GM12878 (cell line): ENCODE data around the gene TRAP1. TPM values are rescaled to one million over a fixed set of nuclear protein-coding genes. Genes with fewer than 3 reads are reported as not detected.

ENCODE experiments used
- ATAC-seq: fragments of 200-7000 bp; cut with Tn5 transposase; 3 replicates; pipeline ENCODE4 v1.9.1; 2020; ENCODE audit warnings: mild to moderate bottlenecking, moderate library complexity
- BruUV-seq: library from RNA; stranded (reverse); fragments of 400-500 nt; replicated peaks from 2 replicates; lab custom pipeline; 2021; lab: Mats Ljungman, UMichigan
- CTCF ChIA-PET: fragments of 300-600 bp; sonication (Branson Sonifier 250); formaldehyde crosslinking; extraction: SDS; loops from one replicate; lab custom pipeline; 2021; ENCODE audit warnings: inconsistent platforms; lab: Yijun Ruan, JAX
- POLR2A ChIA-PET: fragments of 350-600 bp; formaldehyde crosslinking; extraction: SDS; loops from one replicate; lab custom pipeline; 2021; ENCODE audit warnings: inconsistent platforms; lab: Charles Lee
- RAD21 ChIA-PET: fragments of 300-600 bp; sonication (Branson Sonifier 250); formaldehyde crosslinking; loops from one replicate; lab custom pipeline; 2023; ENCODE audit warnings: antibody characterized with exemption; ENCODE audit not compliant: unreplicated experiment; lab: Charles Lee
- SMC1A ChIA-PET: fragments of 300-600 bp; sonication (Branson Sonifier 250); formaldehyde crosslinking; loops from one replicate; lab custom pipeline; 2023; ENCODE audit not compliant: unreplicated experiment, uncharacterized antibody; lab: Charles Lee
- DNase-seq: peaks from one replicate; pipeline ENCODE4 v3.0.0-alpha.2; 2011; ENCODE audit warnings: low read depth, low spot score
- FAIRE-seq: peaks from 3 replicates; lab custom pipeline; 2011; peaks lifted over from hg19 to GRCh38; lab: Jason Lieb, UNC
- H2AFZ ChIP-seq: 2 replicates; pipeline ENCODE4 v1.6.0; 2011; ENCODE audit warnings: low read depth, low read length, control low read depth; ENCODE audit not compliant: control insufficient read depth
- H3K27ac ChIP-seq: 2 replicates; pipeline ENCODE4 v1.5.1; 2011; ENCODE audit warnings: control low read depth; ENCODE audit not compliant: control insufficient read depth, insufficient read depth
- H3K27me3 ChIP-seq, 2 experiments: replicated peaks in 1 of 2; 2 replicates each; pipeline versions ENCODE4 v1.6.0 to v1.6.1; 2011; ENCODE audit warnings: low read length in 1 of 2; ENCODE audit not compliant: control insufficient read depth in 2 of 2, insufficient read depth in 2 of 2
- H3K36me3 ChIP-seq, 2 experiments: 2 replicates each; pipeline ENCODE4 v1.5.1; 2011; ENCODE audit warnings: low read length in 1 of 2; ENCODE audit not compliant: control insufficient read depth in 2 of 2, insufficient read depth in 2 of 2
- H3K4me1 ChIP-seq: 2 replicates; pipeline ENCODE4 v1.6.1; 2011; ENCODE audit warnings: mild to moderate bottlenecking, low read length, moderate library complexity, mixed read lengths; ENCODE audit not compliant: control insufficient read depth, insufficient read depth
- H3K4me2 ChIP-seq: 2 replicates; pipeline ENCODE4 v1.6.0; 2011; ENCODE audit warnings: control low read depth; ENCODE audit not compliant: control insufficient read depth, insufficient read depth
- H3K4me3 ChIP-seq: fragments of 200-600 bp; sonication (generic); 2 replicates; pipeline ENCODE4 v1.5.1; 2016
- H3K79me2 ChIP-seq: 2 replicates; pipeline ENCODE4 v1.6.0; 2011; ENCODE audit warnings: low read length; ENCODE audit not compliant: control insufficient read depth, insufficient read depth
- H3K9ac ChIP-seq: 2 replicates; pipeline ENCODE4 v1.8.0; 2011; ENCODE audit warnings: low read length, control low read depth, mixed read lengths; ENCODE audit not compliant: control insufficient read depth, insufficient read depth
- H3K9me3 ChIP-seq: replicated peaks from 3 replicates; pipeline ENCODE4 v1.5.1; 2011; ENCODE audit warnings: mild to moderate bottlenecking, low read length; ENCODE audit not compliant: control insufficient read depth, insufficient read depth
- H4K20me1 ChIP-seq: 2 replicates; pipeline ENCODE4 v1.6.0; 2011; ENCODE audit not compliant: control insufficient read depth, insufficient read depth
- BHLHE40 ChIP-seq, 2 experiments: fragments of 450-650 bp in 1 of 2; IDR thresholded peaks; 2 replicates each; pipeline ENCODE4 v1.6.1; 2011 to 2017; ENCODE audit warnings: low read depth in 2 of 2, borderline replicate concordance in 1 of 2, improper control_type of control experiment in 1 of 2, low read length in 1 of 2, mild to moderate bottlenecking in 1 of 2
- KAT2A ChIP-seq: conservative IDR thresholded peaks from 2 replicates; pipeline ENCODE4 v1.6.1; 2011; ENCODE audit warnings: low read depth, low read length; ENCODE audit not compliant: control insufficient read depth
- KDM1A ChIP-seq: fragments of 200-600 bp; sonication (generic); IDR thresholded peaks from 2 replicates; pipeline ENCODE4 v1.6.1; 2016; ENCODE audit warnings: borderline replicate concordance
- RUNX3 ChIP-seq: IDR thresholded peaks from 2 replicates; pipeline ENCODE4 v1.6.1; 2012; ENCODE audit warnings: low read length, inconsistent platforms
- ZBED1 ChIP-seq: IDR thresholded peaks from 2 replicates; pipeline ENCODE4 v1.6.1; 2016; ENCODE audit warnings: borderline replicate concordance
- ZNF384 ChIP-seq: IDR thresholded peaks from 2 replicates; pipeline ENCODE4 v1.6.1; 2012; ENCODE audit warnings: low read depth, mild to moderate bottlenecking, low read length, improper control_type of control experiment, borderline replicate concordance
- WGBS: methylation state at CpG from one replicate; pipeline ENCODE4 v1.1.6; 2016; ENCODE audit warnings: low lambda C conversion rate; ENCODE audit not compliant: insufficient replicate concordance, insufficient coverage; ENCODE audit errors: missing lambda C conversion rate; 5-methylcytosine and 5-hydroxymethylcytosine counted together
- in situ Hi-C: fragments of 300-500 bp; cut with MboI; formaldehyde crosslinking; loops from 9 replicates; pipeline ENCODE4 v1.14.3; 2018; ENCODE audit warnings: mixed read lengths
- intact Hi-C: fragments of 100-400 bp; cut with micrococcal nuclease; formaldehyde crosslinking; loops from one replicate; pipeline ENCODE4 v1.14.2; 2022; ENCODE audit not compliant: unreplicated experiment
- polyA plus RNA-seq, 11 experiments: library from polyadenylated mRNA; depleted of rRNA in 4 of 11; unstranded in 6 of 11; stranded (reverse) in 5 of 11; fragments of >200 nt; fragmentation: Nextera tagmentation in 4 of 11; fragmentation: Illumina TruSeq in 1 of 11; extraction: Ambion mirVana in 4 of 11; extraction: Trizol in 1 of 11; gene quantifications; 1 replicate in 1 of 11; 2 replicates in 10 of 11; pipeline versions ENCODE4 v1.2.1 to v1.2.3, GENCODE V29; 2011 to 2016; ENCODE audit warnings: inconsistent platforms in 2 of 11, missing spikeins in 2 of 11, low read depth in 1 of 11
- total RNA-seq, 4 experiments: library from RNA; depleted of rRNA in 3 of 4; stranded (reverse); fragments of >200 nt in 3 of 4; fragmentation: Illumina TruSeq in 1 of 4; extraction: Trizol in 1 of 4; gene quantifications; 2 replicates each; pipeline versions ENCODE4 v1.2.1 to v1.2.3, GENCODE V29; 2013 to 2021
- TF ChIP-seq, protein P1 (sequence below): IDR thresholded peaks from 2 replicates; pipeline ENCODE4 v1.6.1; 2011; ENCODE audit warnings: low read depth, mild to moderate bottlenecking, low read length, moderate library complexity, borderline replicate concordance; ENCODE audit errors: extremely low read depth
- TF ChIP-seq, protein P2 (sequence below): fragments of 150-350 bp; IDR thresholded peaks from 2 replicates; pipeline ENCODE4 v1.6.1; 2014; ENCODE audit warnings: mild to moderate bottlenecking, low read depth, low read length
- TF ChIP-seq, protein P3 (sequence below), 3 experiments: IDR thresholded peaks in 2 of 3; conservative IDR thresholded peaks in 1 of 3; 2 replicates each; pipeline ENCODE4 v1.5.1; 2011; ENCODE audit warnings: low read depth in 3 of 3, low read length in 3 of 3, mild to moderate bottlenecking in 3 of 3, control low read depth in 2 of 3, moderate library complexity in 2 of 3, inconsistent platforms in 1 of 3, mixed read lengths in 1 of 3; ENCODE audit not compliant: control insufficient read depth in 2 of 3, insufficient read depth in 1 of 3; ENCODE audit errors: extremely low read depth in 1 of 3
- TF ChIP-seq, protein P4 (sequence below): fragments of 450-650 bp; formaldehyde crosslinking; IDR thresholded peaks from 2 replicates; pipeline ENCODE4 v1.5.0; 2022; ENCODE audit warnings: mild to moderate bottlenecking, missing genetic modification characterization

The TRAP1 gene
- total and polyA plus RNA-seq, 10 of the 15 experiments (the other 5 are each of a cell fraction or from before 2014, with no cell fraction given) = 16.3 to 442 (median 241) TPM

DNA sequence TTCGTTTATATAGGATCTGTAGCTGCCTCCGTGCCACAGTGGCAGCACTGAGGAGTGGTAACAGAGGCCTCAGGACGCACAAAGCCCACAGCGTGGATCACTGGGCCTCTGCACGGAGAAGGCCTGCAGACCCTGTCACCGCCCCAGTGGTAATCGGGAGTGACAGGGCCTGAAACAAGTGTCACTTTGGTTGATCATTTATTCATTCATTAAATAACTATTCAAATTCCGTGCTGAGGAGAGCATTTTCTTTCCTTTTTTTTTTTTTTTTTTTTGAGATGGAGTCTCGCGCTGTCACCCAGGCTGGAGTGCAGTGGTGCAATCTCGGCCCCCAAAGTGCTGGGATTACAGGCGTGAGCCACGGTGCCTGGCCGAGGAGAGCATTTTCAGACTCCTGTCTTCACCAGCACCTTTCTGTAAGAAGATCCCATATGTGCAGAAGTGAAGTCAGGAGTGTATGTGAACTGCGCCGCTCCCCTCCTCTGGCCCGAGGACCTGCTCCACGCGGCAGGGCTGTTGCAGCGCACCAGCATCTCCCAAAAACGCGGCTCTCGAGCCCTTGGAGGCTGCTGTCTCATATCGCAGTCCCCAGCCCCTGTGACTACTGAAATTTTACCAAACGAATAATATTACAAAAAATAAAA lies 44.9 kb upstream of the TRAP1 start:
- intact Hi-C loops (no loop called here), in situ Hi-C loops (no loop called here)
- no TSS peak for BruUV-seq
- no peaks in the 10 kb centered on the region for H3K27me3 ChIP-seq
- WGBS = 91% methylated on average over 21 of the region's 25 CpGs
- H3K9me3 ChIP-seq = no peaks in the 10 kb centered on the region
- no peak overlapping the region for H2AFZ ChIP-seq
- no peak overlapping the region for H3K4me3 ChIP-seq
- H4K20me1 ChIP-seq = no peaks in the 10 kb centered on the region
- no peaks in the 10 kb centered on the region for H3K79me2 ChIP-seq
- H3K4me1 ChIP-seq = no peaks in the 10 kb centered on the region
- DNase-seq (no peak), ATAC-seq (no peak), FAIRE-seq (no peak)
- no peak overlapping the region for H3K4me2 ChIP-seq
- TF ChIP-seq, protein P1, sequence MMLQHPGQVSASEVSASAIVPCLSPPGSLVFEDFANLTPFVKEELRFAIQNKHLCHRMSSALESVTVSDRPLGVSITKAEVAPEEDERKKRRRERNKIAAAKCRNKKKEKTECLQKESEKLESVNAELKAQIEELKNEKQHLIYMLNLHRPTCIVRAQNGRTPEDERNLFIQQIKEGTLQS = no peak
- TF ChIP-seq ZBED1 (no peak), KAT2A (no peak), BHLHE40 (IDR thresholded peaks at IDR 0.05; ENCODE audit: borderline replicate concordance in 1 of 2, low read depth in 2 of 2, low read length in 1 of 2) (no peak), KDM1A (no peak), ZNF384 (no peak), RUNX3 (no peak)
- TF ChIP-seq, protein P2, sequence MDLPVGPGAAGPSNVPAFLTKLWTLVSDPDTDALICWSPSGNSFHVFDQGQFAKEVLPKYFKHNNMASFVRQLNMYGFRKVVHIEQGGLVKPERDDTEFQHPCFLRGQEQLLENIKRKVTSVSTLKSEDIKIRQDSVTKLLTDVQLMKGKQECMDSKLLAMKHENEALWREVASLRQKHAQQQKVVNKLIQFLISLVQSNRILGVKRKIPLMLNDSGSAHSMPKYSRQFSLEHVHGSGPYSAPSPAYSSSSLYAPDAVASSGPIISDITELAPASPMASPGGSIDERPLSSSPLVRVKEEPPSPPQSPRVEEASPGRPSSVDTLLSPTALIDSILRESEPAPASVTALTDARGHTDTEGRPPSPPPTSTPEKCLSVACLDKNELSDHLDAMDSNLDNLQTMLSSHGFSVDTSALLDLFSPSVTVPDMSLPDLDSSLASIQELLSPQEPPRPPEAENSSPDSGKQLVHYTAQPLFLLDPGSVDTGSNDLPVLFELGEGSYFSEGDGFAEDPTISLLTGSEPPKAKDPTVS = no peak
- TF ChIP-seq, protein P3, sequence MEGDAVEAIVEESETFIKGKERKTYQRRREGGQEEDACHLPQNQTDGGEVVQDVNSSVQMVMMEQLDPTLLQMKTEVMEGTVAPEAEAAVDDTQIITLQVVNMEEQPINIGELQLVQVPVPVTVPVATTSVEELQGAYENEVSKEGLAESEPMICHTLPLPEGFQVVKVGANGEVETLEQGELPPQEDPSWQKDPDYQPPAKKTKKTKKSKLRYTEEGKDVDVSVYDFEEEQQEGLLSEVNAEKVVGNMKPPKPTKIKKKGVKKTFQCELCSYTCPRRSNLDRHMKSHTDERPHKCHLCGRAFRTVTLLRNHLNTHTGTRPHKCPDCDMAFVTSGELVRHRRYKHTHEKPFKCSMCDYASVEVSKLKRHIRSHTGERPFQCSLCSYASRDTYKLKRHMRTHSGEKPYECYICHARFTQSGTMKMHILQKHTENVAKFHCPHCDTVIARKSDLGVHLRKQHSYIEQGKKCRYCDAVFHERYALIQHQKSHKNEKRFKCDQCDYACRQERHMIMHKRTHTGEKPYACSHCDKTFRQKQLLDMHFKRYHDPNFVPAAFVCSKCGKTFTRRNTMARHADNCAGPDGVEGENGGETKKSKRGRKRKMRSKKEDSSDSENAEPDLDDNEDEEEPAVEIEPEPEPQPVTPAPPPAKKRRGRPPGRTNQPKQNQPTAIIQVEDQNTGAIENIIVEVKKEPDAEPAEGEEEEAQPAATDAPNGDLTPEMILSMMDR (IDR thresholded peaks at IDR 0.05 in 2 of 3, conservative IDR thresholded peaks at IDR 0.05 in 1 of 3; ENCODE audit: control insufficient read depth in 2 of 3, extremely low read depth in 1 of 3, insufficient read depth in 1 of 3, low read depth in 3 of 3, low read length in 3 of 3) = no peak
- TF ChIP-seq, protein P4, sequence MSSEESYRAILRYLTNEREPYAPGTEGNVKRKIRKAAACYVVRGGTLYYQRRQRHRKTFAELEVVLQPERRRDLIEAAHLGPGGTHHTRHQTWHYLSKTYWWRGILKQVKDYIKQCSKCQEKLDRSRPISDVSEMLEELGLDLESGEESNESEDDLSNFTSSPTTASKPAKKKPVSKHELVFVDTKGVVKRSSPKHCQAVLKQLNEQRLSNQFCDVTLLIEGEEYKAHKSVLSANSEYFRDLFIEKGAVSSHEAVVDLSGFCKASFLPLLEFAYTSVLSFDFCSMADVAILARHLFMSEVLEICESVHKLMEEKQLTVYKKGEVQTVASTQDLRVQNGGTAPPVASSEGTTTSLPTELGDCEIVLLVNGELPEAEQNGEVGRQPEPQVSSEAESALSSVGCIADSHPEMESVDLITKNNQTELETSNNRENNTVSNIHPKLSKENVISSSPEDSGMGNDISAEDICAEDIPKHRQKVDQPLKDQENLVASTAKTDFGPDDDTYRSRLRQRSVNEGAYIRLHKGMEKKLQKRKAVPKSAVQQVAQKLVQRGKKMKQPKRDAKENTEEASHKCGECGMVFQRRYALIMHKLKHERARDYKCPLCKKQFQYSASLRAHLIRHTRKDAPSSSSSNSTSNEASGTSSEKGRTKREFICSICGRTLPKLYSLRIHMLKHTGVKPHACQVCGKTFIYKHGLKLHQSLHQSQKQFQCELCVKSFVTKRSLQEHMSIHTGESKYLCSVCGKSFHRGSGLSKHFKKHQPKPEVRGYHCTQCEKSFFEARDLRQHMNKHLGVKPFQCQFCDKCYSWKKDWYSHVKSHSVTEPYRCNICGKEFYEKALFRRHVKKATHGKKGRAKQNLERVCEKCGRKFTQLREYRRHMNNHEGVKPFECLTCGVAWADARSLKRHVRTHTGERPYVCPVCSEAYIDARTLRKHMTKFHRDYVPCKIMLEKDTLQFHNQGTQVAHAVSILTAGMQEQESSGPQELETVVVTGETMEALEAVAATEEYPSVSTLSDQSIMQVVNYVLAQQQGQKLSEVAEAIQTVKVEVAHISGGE (CRISPR knock-in tag) = no peak
- ChIA-PET POLR2A (no interaction called here), SMC1A (no interaction called here), CTCF (no interaction called here), RAD21 (no interaction called here)
- peaks cover 12 to 30% of the 10 kb centered on the region in 2 experiments for H3K36me3 ChIP-seq
- no peak overlapping the region for H3K9ac ChIP-seq
- no peak overlapping the region for H3K27ac ChIP-seq
